Transverse colon (tissue), 4 donors: ENCODE measurements around the gene STRIP2. TPM values are rescaled to one million over a fixed set of nuclear protein-coding genes. Genes with fewer than 3 reads are reported as not detected.

Experiments
- DNase-seq: peaks from one replicate; pipeline ENCODE4 v3.0.0-alpha.2; 2019
- H3K27ac ChIP-seq, 4 donors: fragments of 200-600 bp; sonication (generic); 2 replicates each; pipeline ENCODE4 v1.5.1; 2016 to 2018; ENCODE audit warnings: inconsistent platforms in 4 of 4
- H3K27me3 ChIP-seq: fragments of 200-600 bp; sonication (generic); 2 replicates; pipeline ENCODE4 v1.5.1; 2017; ENCODE audit warnings: inconsistent platforms
- H3K36me3 ChIP-seq, 4 donors: fragments of 200-600 bp; sonication (generic); 2 replicates each; pipeline ENCODE4 v1.5.1; 2017 to 2019; ENCODE audit warnings: inconsistent platforms in 4 of 4
- H3K4me1 ChIP-seq, 4 donors: fragments of 200-600 bp; sonication (generic); 2 replicates each; pipeline ENCODE4 v1.5.1; 2017 to 2020; ENCODE audit warnings: inconsistent platforms in 4 of 4
- H3K4me3 ChIP-seq, 4 donors: fragments of 200-600 bp; sonication (generic); 1 replicate in 1 of 4; 2 replicates in 3 of 4; pipeline versions ENCODE4 v1.5.1 to v1.6.1; 2017 to 2019; ENCODE audit warnings: inconsistent platforms in 4 of 4
- H3K9me3 ChIP-seq, 2 donors: fragments of 200-600 bp; sonication (generic); 2 replicates each; pipeline ENCODE4 v1.5.1; 2017 to 2019; ENCODE audit warnings: inconsistent platforms in 2 of 2
- EP300 ChIP-seq: sonication (generic); formaldehyde crosslinking; IDR thresholded peaks from one replicate; pipeline ENCODE4 v1.6.1; 2017; ENCODE audit warnings: antibody characterized with exemption, low read depth
- POLR2A ChIP-seq: fragments of 450-650 bp; IDR thresholded peaks from one replicate; pipeline ENCODE4 v1.6.1; 2016; ENCODE audit warnings: antibody characterized with exemption, mild to moderate bottlenecking, moderate library complexity
- POLR2AphosphoS5 ChIP-seq, 3 donors: sonication (generic); formaldehyde crosslinking; IDR thresholded peaks; one replicate each; pipeline ENCODE4 v1.6.1; 2016; ENCODE audit warnings: antibody characterized with exemption in 3 of 3
- WGBS, 2 donors: methylation state at CpG; one replicate each; pipeline ENCODE4 v1.1.5; 2018; ENCODE audit warnings: low coverage in 1 of 2; 5-methylcytosine and 5-hydroxymethylcytosine counted together
- in situ Hi-C, 4 donors: fragments of 200-750 bp; cut with MboI; loops; one replicate each; pipeline versions ENCODE4 v1.15.0 to v1.15.1; 2017; ENCODE audit warnings: low sequenced_read_pairs in 3 of 4, low pct_ligation_motif_present in 1 of 4, low pct_unique_long_range_greater_than_20kb in 1 of 4
- intact Hi-C: fragments of 100-400 bp; cut with DNase I; formaldehyde crosslinking; loops from one replicate; pipeline ENCODE4 v1.15.1; 2023; ENCODE audit warnings: low total_unique reads
- total RNA-seq, 4 donors: library from RNA; depleted of rRNA; stranded (reverse); fragments of >200 nt; gene quantifications; one replicate each; pipeline ENCODE4 v1.1.0, GENCODE V29; 2016
- TF ChIP-seq, protein P1 (sequence below), 5 experiments: fragments of 200-600 bp in 3 of 5; fragments of 450-650 bp in 2 of 5; sonication (generic) in 3 of 5; IDR thresholded peaks; 1 replicate in 2 of 5; 2 replicates in 3 of 5; pipeline ENCODE4 v1.5.1; 2016 to 2017; ENCODE audit warnings: antibody characterized with exemption in 5 of 5, inconsistent platforms in 3 of 5, mild to moderate bottlenecking in 2 of 5, moderate library complexity in 1 of 5

STRIP2 gene
- total RNA-seq, 4 donors from 2014 or later = 0.82 to 1.1 TPM; not detected in 2

DNA sequence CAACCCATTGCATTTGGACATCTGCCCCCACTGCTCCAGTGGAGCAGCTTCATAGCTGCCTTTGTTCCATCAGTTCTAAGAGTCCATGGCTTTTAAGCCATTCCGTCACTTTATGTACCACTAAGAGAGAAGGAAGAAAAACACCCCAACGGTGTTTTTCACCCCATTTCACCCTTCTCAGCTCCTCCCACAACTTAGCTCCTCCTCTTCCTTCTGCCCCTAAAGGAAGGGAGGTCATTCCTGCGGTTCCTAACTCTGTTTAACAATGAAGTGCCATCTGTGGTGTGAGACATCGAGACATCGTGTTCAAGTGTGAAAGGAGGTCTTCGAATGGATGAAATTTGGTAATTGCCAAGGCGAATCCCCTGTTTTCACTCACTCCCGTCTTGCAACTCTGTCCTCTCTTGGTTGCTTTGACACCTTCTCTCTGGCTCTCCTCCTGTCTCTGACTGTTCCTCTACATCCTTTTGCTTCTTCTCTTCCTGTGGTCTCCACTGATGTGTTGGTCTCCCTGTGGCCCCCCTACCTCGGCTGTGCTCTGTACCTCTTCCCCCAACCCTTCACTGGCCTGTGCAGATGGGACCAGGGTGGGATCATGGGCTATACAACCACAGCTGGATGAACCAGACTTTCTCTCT is 91.1 kb downstream of the STRIP2 start:
- Histone ChIP-seq H3K4me1 (no peaks in the 10 kb centered on the region), H3K9me3 (no peaks in the 10 kb centered on the region), H3K36me3 (no peaks in the 10 kb centered on the region), H3K27ac (no peak overlapping the region), H3K4me3 (no peak overlapping the region), H3K27me3 (peaks cover 21% of the 10 kb centered on the region)
- no peak for DNase-seq
- intact Hi-C loops = no loop called here
- WGBS, 2 donors = 76 to 95% methylated on average over 7 to 9 of the region's 9 CpGs
- in situ Hi-C loops = no loop called here
- TF ChIP-seq POLR2AphosphoS5 (IDR thresholded peaks at IDR 0.05) (no peak), POLR2A (no peak), EP300 (no peak)
- TF ChIP-seq, protein P1, sequence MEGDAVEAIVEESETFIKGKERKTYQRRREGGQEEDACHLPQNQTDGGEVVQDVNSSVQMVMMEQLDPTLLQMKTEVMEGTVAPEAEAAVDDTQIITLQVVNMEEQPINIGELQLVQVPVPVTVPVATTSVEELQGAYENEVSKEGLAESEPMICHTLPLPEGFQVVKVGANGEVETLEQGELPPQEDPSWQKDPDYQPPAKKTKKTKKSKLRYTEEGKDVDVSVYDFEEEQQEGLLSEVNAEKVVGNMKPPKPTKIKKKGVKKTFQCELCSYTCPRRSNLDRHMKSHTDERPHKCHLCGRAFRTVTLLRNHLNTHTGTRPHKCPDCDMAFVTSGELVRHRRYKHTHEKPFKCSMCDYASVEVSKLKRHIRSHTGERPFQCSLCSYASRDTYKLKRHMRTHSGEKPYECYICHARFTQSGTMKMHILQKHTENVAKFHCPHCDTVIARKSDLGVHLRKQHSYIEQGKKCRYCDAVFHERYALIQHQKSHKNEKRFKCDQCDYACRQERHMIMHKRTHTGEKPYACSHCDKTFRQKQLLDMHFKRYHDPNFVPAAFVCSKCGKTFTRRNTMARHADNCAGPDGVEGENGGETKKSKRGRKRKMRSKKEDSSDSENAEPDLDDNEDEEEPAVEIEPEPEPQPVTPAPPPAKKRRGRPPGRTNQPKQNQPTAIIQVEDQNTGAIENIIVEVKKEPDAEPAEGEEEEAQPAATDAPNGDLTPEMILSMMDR (IDR thresholded peaks at IDR 0.05) = no peak

DNA sequence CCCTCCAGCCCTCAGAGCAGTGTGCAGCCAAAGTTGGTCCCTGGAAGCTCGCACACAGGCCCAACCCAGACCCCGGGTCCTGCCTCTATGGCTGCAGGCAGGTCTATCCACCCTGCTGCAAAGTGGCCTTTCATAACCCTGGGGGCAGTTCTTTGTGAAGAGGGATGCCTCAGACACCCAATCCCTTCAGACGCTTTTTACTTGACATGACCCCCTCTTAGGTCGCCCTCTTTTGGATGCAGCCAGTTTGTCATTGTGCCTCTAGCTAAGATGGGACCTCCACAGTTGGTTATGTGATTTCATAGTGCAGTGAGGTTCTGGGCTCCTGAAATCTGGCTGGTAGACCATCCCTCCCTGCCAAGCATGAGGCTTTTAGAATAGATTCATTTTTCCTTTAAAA is 95.4 kb downstream of the STRIP2 start:
- no peaks in the 10 kb centered on the region for H3K27me3 ChIP-seq
- WGBS, 2 donors = 94% methylated on average over 4 of the region's 4 CpGs; no CpG with 5 or more reads in 1 of the 2 donors
- TF ChIP-seq EP300 (no peak), POLR2A (no peak), POLR2AphosphoS5 (IDR thresholded peaks at IDR 0.05) (no peak)
- TF ChIP-seq, protein P1 (IDR thresholded peaks at IDR 0.05) = no peak
- no peak for DNase-seq
- no peaks in the 10 kb centered on the region for H3K36me3 ChIP-seq
- H3K4me1 ChIP-seq = no peaks in the 10 kb centered on the region
- H3K4me3 ChIP-seq = no peak overlapping the region
- H3K9me3 ChIP-seq = no peaks in the 10 kb centered on the region
- H3K27ac ChIP-seq = no peak overlapping the region
- in situ Hi-C loops = no loop called here
- intact Hi-C loops = no loop called here

DNA sequence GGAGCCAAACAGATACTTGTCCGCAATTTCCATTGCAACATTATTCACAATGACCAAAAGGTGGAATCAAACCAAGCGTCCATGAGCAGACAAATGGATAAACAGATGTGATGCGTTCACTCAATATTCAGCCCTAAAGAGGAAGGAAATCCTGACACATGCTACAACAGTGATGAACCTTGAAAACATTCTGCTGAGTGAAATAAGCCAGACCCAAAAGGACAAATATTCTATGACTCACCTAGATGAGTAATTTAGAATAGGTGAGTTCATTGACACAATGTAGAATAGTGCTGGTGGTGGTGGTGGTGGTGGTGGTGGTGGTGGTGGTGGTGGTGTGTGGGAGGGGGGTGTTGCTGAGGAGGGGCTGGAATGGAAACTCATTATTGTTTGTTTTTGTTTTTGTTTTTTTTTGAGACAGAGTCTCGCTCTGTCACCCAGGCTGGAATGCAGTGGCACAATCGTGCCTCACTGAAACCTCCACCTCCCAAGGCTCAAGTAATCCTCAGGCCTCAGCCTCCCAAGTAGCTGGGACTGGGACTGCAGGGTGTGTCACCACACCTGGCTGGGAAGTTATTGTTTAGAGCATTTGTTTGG is 96.7 kb downstream of the STRIP2 start:
- in situ Hi-C loops (no loop called here), intact Hi-C loops (no loop called here)
- Histone ChIP-seq H3K9me3 (no peaks in the 10 kb centered on the region), H3K4me1 (no peaks in the 10 kb centered on the region), H3K27me3 (no peaks in the 10 kb centered on the region), H3K4me3 (no peak overlapping the region), H3K36me3 (no peaks in the 10 kb centered on the region), H3K27ac (no peak overlapping the region)
- 52 to 70% methylated on average over 5 of the region's 5 CpGs for WGBS, 2 donors
- no peak for DNase-seq
- TF ChIP-seq POLR2A (no peak), EP300 (no peak), POLR2AphosphoS5 (IDR thresholded peaks at IDR 0.05) (no peak)
- TF ChIP-seq, protein P1 (IDR thresholded peaks at IDR 0.05) = no peak

DNA sequence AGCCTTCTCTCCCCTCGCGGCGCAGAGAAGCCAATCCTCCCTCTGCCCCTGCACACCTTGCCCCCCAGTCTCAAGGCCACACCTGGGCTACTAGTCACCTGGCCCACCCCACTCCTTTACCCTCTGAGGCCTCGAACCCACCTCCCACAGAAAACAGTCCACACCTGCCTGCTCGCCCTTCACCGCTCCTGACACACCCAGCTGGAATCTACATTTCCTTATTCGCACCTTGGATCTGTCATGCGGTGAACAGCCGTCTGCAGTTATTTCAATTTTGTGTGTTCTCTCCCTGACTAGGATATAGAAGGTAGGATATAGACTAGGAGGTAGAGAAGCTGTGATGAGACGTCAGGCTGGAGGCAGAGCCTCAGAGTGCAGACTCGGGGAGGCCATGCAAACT is 97.5 kb downstream of the STRIP2 start:
- no peaks in the 10 kb centered on the region for H3K4me1 ChIP-seq
- H3K27me3 ChIP-seq = no peaks in the 10 kb centered on the region
- no peaks in the 10 kb centered on the region for H3K36me3 ChIP-seq
- intact Hi-C loops (no loop called here), in situ Hi-C loops (no loop called here)
- no peak overlapping the region for H3K4me3 ChIP-seq
- H3K27ac ChIP-seq = no peak overlapping the region
- TF ChIP-seq, protein P1 (IDR thresholded peaks at IDR 0.05) = no peak
- no peak for TF ChIP-seq POLR2A
- TF ChIP-seq EP300 = no peak
- no peak for TF ChIP-seq POLR2AphosphoS5 (IDR thresholded peaks at IDR 0.05)
- H3K9me3 ChIP-seq = no peaks in the 10 kb centered on the region
- WGBS, 2 donors = 75% methylated on average over 11 of the region's 11 CpGs; no CpG with 5 or more reads in 1 of the 2 donors
- DNase-seq = no peak
